SK-N-SH (cell line): ENCODE data around the gene BRD2.

Source experiments
- CTCF ChIP-seq: fragments of 200-600 bp; sonication (generic); IDR thresholded peaks from 2 replicates; pipeline ENCODE4 v1.6.1; 2017; ENCODE audit warnings: antibody characterized with exemption, mild to moderate bottlenecking, moderate library complexity
- POLR2AphosphoS5 ChIP-seq: IDR thresholded peaks from 2 replicates; pipeline ENCODE4 v1.6.1; 2012; ENCODE audit warnings: low read depth, low read length

- TF ChIP-seq CTCF (no peak), POLR2AphosphoS5 (no peak)
Observed at GRCh38 chr6:33013608-33014007, 45.2 kb downstream of the BRD2 start.
